8988T (cell line): ENCODE results near the gene ITFG2.
"Not testable (repeated sequence)": the region's sequence is repeated elsewhere in the genome, so short reads cannot be mapped to it uniquely, and the experiment has no call there.

Experiments used
- DNase-seq: peaks from one replicate; pipeline ENCODE4 v3.0.0; 2011

The ITFG2 gene

GRCh38 chr12:2832550-2833127, 20.2 kb downstream of the ITFG2 start:
- DNase-seq: no peak

DNA sequence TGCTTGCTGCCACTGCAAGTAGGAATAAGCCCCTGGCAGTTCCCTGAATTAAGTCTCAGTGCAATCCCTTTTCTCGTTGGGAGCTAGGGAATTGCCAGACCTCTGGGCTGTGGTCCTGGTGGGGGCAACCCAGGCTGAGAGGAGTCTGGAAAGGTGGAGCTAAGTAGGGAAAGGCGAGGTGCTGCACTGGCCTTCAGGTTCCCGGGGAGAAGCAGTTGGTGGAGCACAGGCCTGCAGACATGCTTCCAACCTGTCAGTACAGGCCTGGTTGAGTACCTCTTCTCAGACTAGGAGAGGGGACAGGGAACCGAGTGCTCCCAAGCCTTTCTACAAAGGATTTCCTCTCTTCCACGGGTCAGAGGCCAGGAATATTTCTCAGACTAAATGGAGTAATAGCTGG, 20.9 kb downstream of the ITFG2 start:
- no peak for DNase-seq

GRCh38 chr12:2833810-2834209, 21.3 kb downstream of the ITFG2 start:
- no peak for DNase-seq

- no peak for DNase-seq
Measured at GRCh38 chr12:2834581-2835491, 22.4 kb downstream of the ITFG2 start, which contains the start of gene NRIP2. NRIP2 (minus strand) TSS chr12:2835035; CDS start chr12:2834983, 52 bp downstream.

- no peak for DNase-seq
Measured at GRCh38 chr12:2835691-2836403, 23.4 kb downstream of the ITFG2 start.

DNA sequence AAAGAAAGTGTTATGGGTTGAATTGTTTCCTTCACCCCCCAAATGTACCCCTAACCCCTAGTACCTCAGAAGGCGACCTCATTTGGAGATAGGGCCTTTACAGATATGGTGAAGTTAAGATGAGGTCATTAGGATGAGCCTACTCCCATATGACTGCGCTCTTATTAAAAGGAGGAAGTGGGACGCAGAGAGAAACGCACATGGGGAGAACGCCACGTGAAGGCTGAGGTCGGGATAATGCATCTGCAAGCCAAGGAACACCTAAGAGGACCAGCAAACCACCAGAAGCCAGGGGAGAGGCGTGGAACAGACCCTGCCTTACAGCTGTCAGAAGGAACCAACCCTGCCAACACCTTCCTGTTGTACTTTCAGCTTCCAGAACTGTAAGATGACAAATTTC, 24.1 kb downstream of the ITFG2 start:
- no peak for DNase-seq

GRCh38 chr12:2841056-2841650, 28.7 kb downstream of the ITFG2 start:
- no peak for DNase-seq

DNA sequence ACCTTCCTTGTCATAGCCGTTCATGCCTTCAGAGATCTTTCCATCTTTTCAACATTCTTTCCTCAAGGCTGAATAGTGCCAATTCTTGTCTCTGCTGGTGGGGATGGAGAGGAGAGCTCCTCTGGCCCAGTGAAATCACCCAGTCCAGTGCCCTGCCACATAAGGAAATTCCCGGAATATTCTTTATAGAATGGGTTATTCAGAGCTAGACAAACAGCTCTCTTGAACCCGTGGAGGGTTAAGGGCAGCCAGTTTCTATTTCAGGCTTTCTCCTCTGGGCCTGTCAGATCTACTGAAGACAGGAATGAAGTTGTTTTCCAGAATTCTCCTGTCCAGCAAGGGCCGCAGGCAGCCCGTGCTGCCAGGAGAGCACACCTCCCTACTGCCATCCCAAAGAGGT, 30.5 kb downstream of the ITFG2 start:
- no peak for DNase-seq

DNA sequence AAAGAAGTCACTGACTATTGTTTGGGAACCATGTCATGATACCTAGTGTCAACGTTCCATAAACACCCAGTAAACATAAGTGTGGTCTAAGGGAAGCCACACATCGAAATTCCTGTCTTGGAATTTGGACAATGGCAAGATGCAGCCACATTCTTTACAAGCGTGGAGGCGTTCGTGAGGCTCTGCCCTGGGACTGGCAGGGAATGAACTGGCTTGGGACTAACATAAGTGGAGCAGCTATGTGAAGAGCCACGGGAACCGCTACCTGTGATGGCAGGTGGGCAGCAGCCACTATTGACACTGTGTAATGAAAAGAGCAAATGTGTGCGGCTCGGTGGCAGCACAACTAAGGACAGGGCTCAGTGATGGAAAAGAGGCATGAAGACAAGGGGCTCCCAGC, 32.3 kb downstream of the ITFG2 start:
- DNase-seq: no peak

- no peak for DNase-seq
Measured at GRCh38 chr12:2845280-2845679, 32.8 kb downstream of the ITFG2 start.

DNA sequence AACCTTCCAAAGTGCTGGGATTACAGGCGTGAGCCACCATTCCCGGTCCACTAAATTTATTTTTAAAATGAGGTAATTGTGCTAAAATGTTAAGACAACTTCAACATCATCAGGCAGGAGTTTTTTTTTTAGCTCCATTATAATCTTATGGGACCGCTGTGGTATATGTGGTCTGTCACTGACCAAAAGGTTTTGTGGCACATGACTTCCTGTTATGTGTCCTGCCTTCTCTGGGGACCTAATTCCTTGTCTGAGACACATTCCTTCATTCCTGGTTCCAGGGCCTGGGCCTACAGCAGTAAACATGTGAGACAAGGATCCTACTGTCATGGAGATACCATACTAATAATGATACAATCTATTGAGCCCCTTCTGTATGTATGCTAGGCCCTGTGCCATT, 39.5 kb downstream of the ITFG2 start:
- no peak for DNase-seq

DNA sequence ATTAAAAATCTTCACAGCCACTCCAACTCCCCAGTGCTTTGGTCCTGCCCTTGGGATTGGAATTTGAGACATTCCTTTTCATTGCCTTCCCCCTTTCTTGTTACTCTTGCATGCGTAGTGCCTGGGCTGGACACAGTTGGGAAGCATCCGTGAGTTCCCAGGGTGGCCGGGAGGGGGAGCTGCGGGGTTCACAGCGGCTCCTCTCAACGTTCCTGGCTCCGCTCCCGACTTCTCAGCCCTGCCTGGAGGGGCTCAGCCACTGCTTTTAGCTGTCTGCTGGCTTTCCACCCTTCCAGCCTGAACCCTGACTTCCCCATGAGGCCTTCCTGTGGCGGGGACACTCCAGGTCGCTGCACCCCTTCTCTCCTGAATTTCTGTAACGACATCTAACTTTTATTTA, 41.2 kb downstream of the ITFG2 start:
- DNase-seq: peak; percentile 86

GRCh38 chr12:2854669-2855453, 42.4 kb downstream of the ITFG2 start:
- DNase-seq: no peak

DNA sequence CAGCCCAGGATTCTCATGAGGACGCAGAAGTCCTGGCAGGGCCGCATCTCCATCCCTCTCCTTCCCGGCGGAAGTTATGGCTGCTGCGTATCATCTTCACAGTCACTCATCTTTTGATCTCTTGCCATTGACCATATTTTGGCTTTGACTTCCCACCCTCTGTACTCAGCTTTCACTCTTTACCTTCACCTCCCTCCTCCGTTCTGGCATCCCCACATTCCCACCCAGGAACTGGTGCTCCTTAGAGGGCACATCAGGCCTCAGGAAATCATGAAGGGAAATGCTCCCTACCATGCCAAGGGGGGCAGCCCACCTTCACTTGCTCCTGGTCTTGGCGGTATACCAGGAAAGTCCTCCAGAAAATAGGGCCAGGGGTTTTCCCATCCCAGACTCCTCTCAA, 43.1 kb downstream of the ITFG2 start:
- no peak for DNase-seq

DNA sequence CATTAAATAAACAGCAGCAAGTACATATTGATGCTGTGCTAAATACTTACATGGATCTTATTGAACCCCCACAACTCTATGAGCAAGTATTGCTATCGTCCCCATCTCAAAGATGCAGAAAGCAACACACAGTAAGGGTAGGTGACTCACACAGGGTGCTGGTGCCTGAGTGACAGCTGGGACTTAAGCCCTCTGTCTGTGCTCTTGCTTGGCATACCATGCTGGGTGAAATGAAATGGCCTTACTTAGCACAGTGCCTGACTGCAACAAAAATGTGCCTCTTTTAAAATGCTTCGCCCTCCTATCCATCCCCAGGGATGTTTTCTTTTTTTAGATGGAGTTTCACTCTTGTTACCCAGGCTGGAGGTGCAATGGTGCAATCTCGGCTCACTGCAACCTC, 43.6 kb downstream of the ITFG2 start:
- DNase-seq: no peak

GRCh38 chr12:2857021-2857431, 44.6 kb downstream of the ITFG2 start, which contains the start of gene TEX52:
TEX52 (minus strand) TSS chr12:2857039; CDS start chr12:2857026, 13 bp downstream.
- no peak for DNase-seq

GRCh38 chr12:2857576-2857975, 45.1 kb downstream of the ITFG2 start:
- DNase-seq: no peak

DNA sequence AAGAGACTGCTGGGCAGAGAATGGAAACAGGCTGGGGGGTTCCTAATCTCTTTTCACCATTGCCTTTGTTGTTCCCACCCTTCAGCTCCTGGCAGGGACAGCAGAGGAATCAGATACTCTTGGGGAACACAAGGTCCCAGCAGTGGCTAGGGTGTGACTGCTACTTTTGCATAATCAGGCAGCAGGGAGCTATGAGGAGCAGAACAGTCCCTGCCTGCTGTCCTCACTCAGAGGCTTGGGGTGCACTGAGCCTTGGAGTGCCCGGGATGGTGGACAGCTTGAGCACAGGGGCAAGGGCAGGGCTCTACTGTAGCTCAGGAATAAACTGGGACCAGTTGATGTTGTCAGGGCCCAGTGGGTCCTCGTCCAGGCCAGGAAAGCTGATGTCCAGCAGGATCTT, 45.9 kb downstream of the ITFG2 start:
- DNase-seq: no peak

- DNase-seq: no peak
Measured at GRCh38 chr12:2858944-2859421, 46.5 kb downstream of the ITFG2 start.

GRCh38 chr12:2860170-2860569, 47.7 kb downstream of the ITFG2 start:
- DNase-seq: no peak

DNA sequence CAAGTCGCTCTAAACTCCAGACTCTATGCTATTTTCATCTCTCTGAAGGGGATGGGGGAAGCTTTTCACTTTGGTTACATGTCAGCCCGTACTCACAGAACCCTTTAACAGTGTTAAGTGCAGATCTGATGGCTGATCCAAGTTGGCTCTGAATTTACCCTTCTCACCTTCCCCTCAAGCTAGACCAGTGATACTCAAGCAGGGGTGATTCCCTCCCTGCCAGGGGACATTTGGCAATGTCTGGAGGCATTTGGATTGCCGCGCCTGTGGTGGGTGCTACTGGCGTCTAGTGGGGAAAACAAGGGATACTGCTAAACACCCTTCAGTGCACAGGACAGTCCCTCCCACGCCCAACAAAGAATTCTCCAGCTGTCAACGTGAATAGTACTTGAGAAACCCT, 50.4 kb downstream of the ITFG2 start:
- DNase-seq: no peak

DNA sequence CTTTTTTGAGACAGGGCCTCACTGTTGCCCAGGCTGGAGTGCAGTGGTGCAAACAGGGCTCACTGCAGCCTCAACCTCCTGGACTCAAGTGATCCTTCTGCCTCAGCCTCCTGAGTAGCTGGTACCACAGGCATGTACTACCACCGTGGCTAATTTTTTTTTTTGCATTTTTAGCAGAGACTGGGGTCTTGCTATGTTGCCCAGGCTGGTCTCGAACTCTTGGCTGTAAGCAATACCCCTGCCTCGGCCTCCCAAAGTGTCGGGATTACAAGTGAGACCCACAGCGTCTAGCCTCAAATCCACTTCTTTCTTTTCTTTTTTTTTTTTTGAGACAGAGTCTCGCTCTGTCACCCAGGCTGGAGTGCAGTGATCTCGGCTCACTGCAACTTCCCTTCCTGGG, 50.9 kb downstream of the ITFG2 start:
- not testable (repeated sequence) for DNase-seq
